Panc1 (cell line): ENCODE measurements around the gene METTL25B.

Source experiments
- TCF7L2 ChIP-seq: IDR thresholded peaks from 2 replicates; pipeline ENCODE4 v1.6.1; 2011; ENCODE audit warnings: mild to moderate bottlenecking, low read depth, low read length, inconsistent platforms
- TF ChIP-seq, protein P1 (sequence below): fragments of 450-650 bp; IDR thresholded peaks from 2 replicates; pipeline ENCODE4 v1.5.1; 2017; ENCODE audit warnings: mild to moderate bottlenecking
- TF ChIP-seq, protein P2 (sequence below), 2 experiments: IDR thresholded peaks; 2 replicates each; pipeline ENCODE4 v1.6.1; 2011 to 2012; ENCODE audit warnings: low read depth in 2 of 2, control low read depth in 1 of 2, low read length in 1 of 2, mild to moderate bottlenecking in 1 of 2, moderate library complexity in 1 of 2; ENCODE audit not compliant: insufficient read depth in 1 of 2

DNA sequence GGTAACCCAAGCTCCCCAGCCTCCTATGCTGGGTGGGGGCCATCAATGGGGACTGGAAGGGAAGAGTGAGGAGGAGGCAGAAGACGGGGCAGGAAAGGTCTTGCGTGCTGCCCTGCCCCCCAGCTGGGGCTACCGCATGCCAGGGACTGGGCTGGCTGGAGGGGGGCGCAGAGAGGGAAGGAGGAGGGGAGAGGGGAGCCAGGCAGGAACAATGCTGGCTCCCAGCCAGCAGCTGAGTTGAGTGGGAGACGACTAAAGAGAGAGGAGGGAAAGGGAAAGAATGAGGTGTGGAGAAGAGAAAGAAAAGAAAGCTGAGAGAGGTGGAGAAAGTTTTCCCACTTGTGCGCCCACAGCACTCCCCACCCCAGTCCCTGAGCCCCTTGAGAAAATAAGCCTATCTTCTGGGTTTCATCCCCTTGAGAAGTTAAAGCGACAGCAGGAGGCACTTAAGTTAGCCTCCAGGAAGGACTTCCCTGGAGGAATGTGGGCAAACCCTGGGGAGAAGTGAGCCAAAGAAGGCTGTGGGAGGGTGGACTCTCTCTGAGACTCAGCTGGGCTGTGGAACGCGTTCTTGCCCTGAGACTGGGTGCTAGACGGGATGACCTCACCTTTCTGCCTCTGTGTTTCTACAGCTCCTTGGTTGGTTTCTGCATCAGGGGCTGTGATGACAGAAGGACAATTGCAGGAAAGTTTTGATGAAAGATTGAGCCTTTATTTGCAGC lies 38.2 kb upstream of the METTL25B start:
- TF ChIP-seq, protein P1, sequence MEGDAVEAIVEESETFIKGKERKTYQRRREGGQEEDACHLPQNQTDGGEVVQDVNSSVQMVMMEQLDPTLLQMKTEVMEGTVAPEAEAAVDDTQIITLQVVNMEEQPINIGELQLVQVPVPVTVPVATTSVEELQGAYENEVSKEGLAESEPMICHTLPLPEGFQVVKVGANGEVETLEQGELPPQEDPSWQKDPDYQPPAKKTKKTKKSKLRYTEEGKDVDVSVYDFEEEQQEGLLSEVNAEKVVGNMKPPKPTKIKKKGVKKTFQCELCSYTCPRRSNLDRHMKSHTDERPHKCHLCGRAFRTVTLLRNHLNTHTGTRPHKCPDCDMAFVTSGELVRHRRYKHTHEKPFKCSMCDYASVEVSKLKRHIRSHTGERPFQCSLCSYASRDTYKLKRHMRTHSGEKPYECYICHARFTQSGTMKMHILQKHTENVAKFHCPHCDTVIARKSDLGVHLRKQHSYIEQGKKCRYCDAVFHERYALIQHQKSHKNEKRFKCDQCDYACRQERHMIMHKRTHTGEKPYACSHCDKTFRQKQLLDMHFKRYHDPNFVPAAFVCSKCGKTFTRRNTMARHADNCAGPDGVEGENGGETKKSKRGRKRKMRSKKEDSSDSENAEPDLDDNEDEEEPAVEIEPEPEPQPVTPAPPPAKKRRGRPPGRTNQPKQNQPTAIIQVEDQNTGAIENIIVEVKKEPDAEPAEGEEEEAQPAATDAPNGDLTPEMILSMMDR, result no peak
- no peak for TF ChIP-seq TCF7L2
- TF ChIP-seq, protein P2, sequence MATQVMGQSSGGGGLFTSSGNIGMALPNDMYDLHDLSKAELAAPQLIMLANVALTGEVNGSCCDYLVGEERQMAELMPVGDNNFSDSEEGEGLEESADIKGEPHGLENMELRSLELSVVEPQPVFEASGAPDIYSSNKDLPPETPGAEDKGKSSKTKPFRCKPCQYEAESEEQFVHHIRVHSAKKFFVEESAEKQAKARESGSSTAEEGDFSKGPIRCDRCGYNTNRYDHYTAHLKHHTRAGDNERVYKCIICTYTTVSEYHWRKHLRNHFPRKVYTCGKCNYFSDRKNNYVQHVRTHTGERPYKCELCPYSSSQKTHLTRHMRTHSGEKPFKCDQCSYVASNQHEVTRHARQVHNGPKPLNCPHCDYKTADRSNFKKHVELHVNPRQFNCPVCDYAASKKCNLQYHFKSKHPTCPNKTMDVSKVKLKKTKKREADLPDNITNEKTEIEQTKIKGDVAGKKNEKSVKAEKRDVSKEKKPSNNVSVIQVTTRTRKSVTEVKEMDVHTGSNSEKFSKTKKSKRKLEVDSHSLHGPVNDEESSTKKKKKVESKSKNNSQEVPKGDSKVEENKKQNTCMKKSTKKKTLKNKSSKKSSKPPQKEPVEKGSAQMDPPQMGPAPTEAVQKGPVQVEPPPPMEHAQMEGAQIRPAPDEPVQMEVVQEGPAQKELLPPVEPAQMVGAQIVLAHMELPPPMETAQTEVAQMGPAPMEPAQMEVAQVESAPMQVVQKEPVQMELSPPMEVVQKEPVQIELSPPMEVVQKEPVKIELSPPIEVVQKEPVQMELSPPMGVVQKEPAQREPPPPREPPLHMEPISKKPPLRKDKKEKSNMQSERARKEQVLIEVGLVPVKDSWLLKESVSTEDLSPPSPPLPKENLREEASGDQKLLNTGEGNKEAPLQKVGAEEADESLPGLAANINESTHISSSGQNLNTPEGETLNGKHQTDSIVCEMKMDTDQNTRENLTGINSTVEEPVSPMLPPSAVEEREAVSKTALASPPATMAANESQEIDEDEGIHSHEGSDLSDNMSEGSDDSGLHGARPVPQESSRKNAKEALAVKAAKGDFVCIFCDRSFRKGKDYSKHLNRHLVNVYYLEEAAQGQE (IDR thresholded peaks at IDR 0.05; ENCODE audit: insufficient read depth in 1 of 2, low read depth in 2 of 2, low read length in 1 of 2), result no peak
